ENCODE data around the gene SLC29A1. TPM values are rescaled to one million over a fixed set of nuclear protein-coding genes. Genes with fewer than 3 reads are reported as not detected.

Gene SLC29A1
- total and polyA plus RNA-seq, 4 donors = 19.1 to 42.7 (median 26.4) TPM

- Histone ChIP-seq H3K9ac (ENCODE audit: insufficient read depth in 1 of 2, low read length in 2 of 2) (no peak overlapping the region), H3K36me3 (ENCODE audit: control insufficient read depth in 4 of 4, insufficient read depth in 4 of 4, low read length in 4 of 4) (peaks cover 0 to 22% (median 12%) of the 10 kb centered on the region in 4 donors), H3K9me3 (ENCODE audit: control insufficient read depth in 4 of 4, insufficient read depth in 3 of 4, low read length in 3 of 4) (no peaks in the 10 kb centered on the region), H3K27me3 (ENCODE audit: control insufficient read depth in 3 of 3, insufficient read depth in 3 of 3, low read length in 2 of 3) (no peaks in the 10 kb centered on the region), H3K27ac (ENCODE audit: low read depth in 1 of 2, low read length in 1 of 2) (no peak overlapping the region), H3K4me3 (no peak overlapping the region), H3K4me1 (ENCODE audit: control insufficient read depth in 5 of 5, insufficient read depth in 5 of 5, low read length in 5 of 5) (peaks cover 6 to 45% (median 17%) of the 10 kb centered on the region in 5 donors)
- WGBS, 2 donors = 92 to 97% methylated on average over 8 of the region's 8 CpGs
- no peak for DNase-seq
- ATAC-seq (ENCODE audit: insufficient read depth, low FRiP score) = no peak
- TF ChIP-seq, protein P1, sequence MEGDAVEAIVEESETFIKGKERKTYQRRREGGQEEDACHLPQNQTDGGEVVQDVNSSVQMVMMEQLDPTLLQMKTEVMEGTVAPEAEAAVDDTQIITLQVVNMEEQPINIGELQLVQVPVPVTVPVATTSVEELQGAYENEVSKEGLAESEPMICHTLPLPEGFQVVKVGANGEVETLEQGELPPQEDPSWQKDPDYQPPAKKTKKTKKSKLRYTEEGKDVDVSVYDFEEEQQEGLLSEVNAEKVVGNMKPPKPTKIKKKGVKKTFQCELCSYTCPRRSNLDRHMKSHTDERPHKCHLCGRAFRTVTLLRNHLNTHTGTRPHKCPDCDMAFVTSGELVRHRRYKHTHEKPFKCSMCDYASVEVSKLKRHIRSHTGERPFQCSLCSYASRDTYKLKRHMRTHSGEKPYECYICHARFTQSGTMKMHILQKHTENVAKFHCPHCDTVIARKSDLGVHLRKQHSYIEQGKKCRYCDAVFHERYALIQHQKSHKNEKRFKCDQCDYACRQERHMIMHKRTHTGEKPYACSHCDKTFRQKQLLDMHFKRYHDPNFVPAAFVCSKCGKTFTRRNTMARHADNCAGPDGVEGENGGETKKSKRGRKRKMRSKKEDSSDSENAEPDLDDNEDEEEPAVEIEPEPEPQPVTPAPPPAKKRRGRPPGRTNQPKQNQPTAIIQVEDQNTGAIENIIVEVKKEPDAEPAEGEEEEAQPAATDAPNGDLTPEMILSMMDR (IDR thresholded peaks at IDR 0.05; ENCODE audit: control extremely low read depth, extremely low read depth) = no peak
Measured at GRCh38 chr6:44260011-44260410, 36.6 kb downstream of the SLC29A1 start.

DNA sequence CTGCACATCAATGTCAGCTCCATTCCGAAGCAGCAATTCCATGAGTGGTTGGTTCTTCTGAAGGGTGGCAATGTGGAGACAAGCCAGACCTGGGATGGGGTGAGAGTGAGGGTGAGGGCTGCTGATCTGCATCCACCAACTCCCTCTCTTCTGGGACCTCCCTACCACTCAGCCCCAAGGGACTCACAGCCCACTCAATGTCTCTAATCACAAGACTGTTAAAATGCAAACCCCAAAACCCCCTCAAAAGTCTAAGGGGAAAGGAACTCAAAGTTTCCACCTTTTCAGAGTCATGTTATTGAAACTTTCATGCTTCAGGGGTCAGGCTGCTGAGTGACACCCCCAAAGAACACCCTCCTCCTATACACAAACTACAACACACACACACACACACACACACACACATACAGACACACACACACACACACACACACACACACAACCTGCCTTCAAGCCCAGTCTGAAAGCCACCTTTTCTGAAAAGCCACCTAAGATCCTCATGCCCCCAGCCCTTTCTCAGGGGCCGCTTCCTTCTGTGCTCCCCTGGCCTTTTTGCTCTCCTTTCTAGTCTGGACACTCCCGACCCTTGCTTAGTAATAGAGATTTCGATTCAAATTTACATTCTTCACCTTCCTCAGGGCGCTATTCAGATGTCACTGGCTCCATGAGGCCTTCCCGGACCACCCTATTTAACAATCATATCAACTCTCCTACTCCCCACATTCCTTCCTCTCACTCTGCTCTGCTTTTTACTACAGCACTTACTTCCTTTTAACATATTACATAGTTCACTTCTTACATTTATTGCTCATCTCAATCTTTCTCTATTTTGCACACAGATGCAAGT, 37.3 kb downstream of the SLC29A1 start:
- no peak overlapping the region for H3K4me3 ChIP-seq
- no peak overlapping the region for H3K27ac ChIP-seq (ENCODE audit: low read depth in 1 of 2, low read length in 1 of 2)
- H3K4me1 ChIP-seq (ENCODE audit: control insufficient read depth in 5 of 5, insufficient read depth in 5 of 5, low read length in 5 of 5) = peaks cover 6 to 44% (median 17%) of the 10 kb centered on the region in 5 donors
- no peaks in the 10 kb centered on the region for H3K27me3 ChIP-seq (ENCODE audit: control insufficient read depth in 3 of 3, insufficient read depth in 3 of 3, low read length in 2 of 3)
- TF ChIP-seq, protein P1 (IDR thresholded peaks at IDR 0.05; ENCODE audit: control extremely low read depth, extremely low read depth) = no peak
- 96 to 97% methylated on average over 6 of the region's 6 CpGs for WGBS, 2 donors
- no peak overlapping the region for H3K9ac ChIP-seq (ENCODE audit: insufficient read depth in 1 of 2, low read length in 2 of 2)
- H3K9me3 ChIP-seq (ENCODE audit: control insufficient read depth in 4 of 4, insufficient read depth in 3 of 4, low read length in 3 of 4) = no peaks in the 10 kb centered on the region
- DNase-seq = no peak
- peaks cover 0 to 18% (median 9%) of the 10 kb centered on the region in 4 donors for H3K36me3 ChIP-seq (ENCODE audit: control insufficient read depth in 4 of 4, insufficient read depth in 4 of 4, low read length in 4 of 4)
- no peak for ATAC-seq (ENCODE audit: insufficient read depth, low FRiP score)

DNA sequence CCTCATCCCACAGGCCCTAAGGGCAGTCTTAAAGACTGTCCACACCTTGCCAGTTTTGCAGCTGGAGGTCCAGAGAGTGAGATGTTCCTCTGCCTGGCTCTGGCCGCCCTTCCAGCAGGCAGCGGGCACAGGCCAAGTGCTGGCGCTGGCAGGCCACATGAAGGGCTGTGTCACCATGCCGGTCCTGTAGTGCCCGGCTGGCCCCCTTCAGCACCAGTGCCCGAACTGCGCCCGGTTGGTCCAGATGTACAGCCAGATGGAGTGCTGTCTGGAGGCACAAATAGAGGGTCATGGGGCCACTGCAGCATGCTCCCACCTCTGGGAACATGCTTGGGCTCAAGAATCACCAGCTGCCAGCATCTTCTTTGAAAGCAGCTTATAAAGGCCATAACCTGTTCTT, 38.2 kb downstream of the SLC29A1 start:
- no peak overlapping the region for H3K9ac ChIP-seq (ENCODE audit: insufficient read depth in 1 of 2, low read length in 2 of 2)
- H3K36me3 ChIP-seq (ENCODE audit: control insufficient read depth in 4 of 4, insufficient read depth in 4 of 4, low read length in 4 of 4) = peaks cover 0 to 17% (median 9%) of the 10 kb centered on the region in 4 donors
- TF ChIP-seq, protein P1 (IDR thresholded peaks at IDR 0.05; ENCODE audit: control extremely low read depth, extremely low read depth) = no peak
- no peak overlapping the region for H3K4me3 ChIP-seq
- no peak for DNase-seq
- peaks cover 6 to 35% (median 17%) of the 10 kb centered on the region in 5 donors for H3K4me1 ChIP-seq (ENCODE audit: control insufficient read depth in 5 of 5, insufficient read depth in 5 of 5, low read length in 5 of 5)
- no peak for ATAC-seq (ENCODE audit: insufficient read depth, low FRiP score)
- WGBS, 2 donors = 96 to 98% methylated on average over 8 of the region's 8 CpGs
- H3K27ac ChIP-seq (ENCODE audit: low read depth in 1 of 2, low read length in 1 of 2) = no peak overlapping the region
- H3K27me3 ChIP-seq (ENCODE audit: control insufficient read depth in 3 of 3, insufficient read depth in 3 of 3, low read length in 2 of 3) = no peaks in the 10 kb centered on the region
- H3K9me3 ChIP-seq (ENCODE audit: control insufficient read depth in 4 of 4, insufficient read depth in 3 of 4, low read length in 3 of 4) = no peaks in the 10 kb centered on the region

All from lung (tissue), 12 donors.